ENCODE data around the gene TCN2.
"Not testable (repeated sequence)": the region's sequence is repeated elsewhere in the genome, so short reads cannot be mapped to it uniquely, and the experiment has no call there.

DNA sequence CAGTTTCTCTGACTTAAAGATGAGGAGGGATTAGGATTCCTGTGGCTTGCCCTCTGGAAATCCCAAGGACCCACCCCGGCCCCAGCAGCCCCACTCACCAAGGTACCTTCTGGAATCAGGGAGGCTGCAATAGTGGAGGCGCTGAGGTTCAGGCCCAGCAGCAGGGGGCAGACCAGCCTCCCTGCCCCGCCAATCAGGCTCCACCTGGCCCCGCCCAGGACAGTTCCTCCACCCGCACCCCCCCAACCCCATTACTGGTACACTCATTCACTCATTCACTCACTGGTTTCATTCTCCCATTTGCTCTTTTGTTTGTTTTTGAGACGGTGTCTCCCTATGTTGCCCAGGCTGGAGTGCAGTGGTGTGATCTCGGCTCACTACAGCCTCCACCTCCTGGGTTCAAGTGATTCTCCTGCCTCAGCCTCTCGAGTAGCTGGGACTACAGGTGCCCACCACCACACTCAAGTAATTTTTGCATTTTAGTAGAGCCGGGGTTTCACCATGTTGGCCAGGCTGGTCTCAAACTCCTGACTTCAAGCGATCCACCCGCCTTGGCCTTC lies 46.3 kb upstream of the TCN2 start:
- TF ChIP-seq, protein P1, sequence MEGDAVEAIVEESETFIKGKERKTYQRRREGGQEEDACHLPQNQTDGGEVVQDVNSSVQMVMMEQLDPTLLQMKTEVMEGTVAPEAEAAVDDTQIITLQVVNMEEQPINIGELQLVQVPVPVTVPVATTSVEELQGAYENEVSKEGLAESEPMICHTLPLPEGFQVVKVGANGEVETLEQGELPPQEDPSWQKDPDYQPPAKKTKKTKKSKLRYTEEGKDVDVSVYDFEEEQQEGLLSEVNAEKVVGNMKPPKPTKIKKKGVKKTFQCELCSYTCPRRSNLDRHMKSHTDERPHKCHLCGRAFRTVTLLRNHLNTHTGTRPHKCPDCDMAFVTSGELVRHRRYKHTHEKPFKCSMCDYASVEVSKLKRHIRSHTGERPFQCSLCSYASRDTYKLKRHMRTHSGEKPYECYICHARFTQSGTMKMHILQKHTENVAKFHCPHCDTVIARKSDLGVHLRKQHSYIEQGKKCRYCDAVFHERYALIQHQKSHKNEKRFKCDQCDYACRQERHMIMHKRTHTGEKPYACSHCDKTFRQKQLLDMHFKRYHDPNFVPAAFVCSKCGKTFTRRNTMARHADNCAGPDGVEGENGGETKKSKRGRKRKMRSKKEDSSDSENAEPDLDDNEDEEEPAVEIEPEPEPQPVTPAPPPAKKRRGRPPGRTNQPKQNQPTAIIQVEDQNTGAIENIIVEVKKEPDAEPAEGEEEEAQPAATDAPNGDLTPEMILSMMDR (IDR thresholded peaks at IDR 0.05) = not testable (repeated sequence)
- TF ChIP-seq POLR2AphosphoS5 (IDR thresholded peaks at IDR 0.05; ENCODE audit: low read depth, low read length); REST (IDR thresholded peaks at IDR 0.05; ENCODE audit: insufficient read depth in 1 of 2, low read depth in 2 of 2, low read length in 1 of 2); TCF7L2 (IDR thresholded peaks at IDR 0.05; ENCODE audit: low read depth, low read length): not testable (repeated sequence)
